NB4 (cell line): ENCODE data around the gene MOB3C.

ENCODE experiments used
- DNase-seq: peaks from one replicate; pipeline ENCODE4 v3.0.0; 2010; ENCODE audit warnings: low read depth
- H3K4me3 ChIP-seq: one replicate; pipeline ENCODE4 v1.5.1; 2011; ENCODE audit warnings: mild to moderate bottlenecking, low read depth, low read length, moderate library complexity
- CTCF ChIP-seq: IDR thresholded peaks from one replicate; pipeline ENCODE4 v1.5.1; 2012; ENCODE audit warnings: low read depth, low read length
- MAX ChIP-seq: IDR thresholded peaks from 2 replicates; pipeline ENCODE4 v1.6.1; 2011; ENCODE audit warnings: low read depth, low read length
- MYC ChIP-seq: IDR thresholded peaks from 2 replicates; pipeline ENCODE4 v1.6.1; 2011; ENCODE audit warnings: low read depth, low read length
- POLR2A ChIP-seq: IDR thresholded peaks from 2 replicates; pipeline ENCODE4 v1.6.1; 2011; ENCODE audit warnings: mild to moderate bottlenecking; ENCODE audit not compliant: insufficient read length; ENCODE audit errors: extremely low read depth

MOB3C gene

GRCh38 chr1:46558966-46559365, 57.6 kb downstream of the MOB3C start:
- H3K4me3 ChIP-seq: no peak overlapping the region
- TF ChIP-seq CTCF (no peak), MAX (no peak), MYC (no peak), POLR2A (no peak)
- DNase-seq: no peak

GRCh38 chr1:46558141-46558963, 58.3 kb downstream of the MOB3C start:
- no peak for TF ChIP-seq MYC
- TF ChIP-seq MAX: no peak
- TF ChIP-seq POLR2A: no peak
- TF ChIP-seq CTCF: no peak
- no peak overlapping the region for H3K4me3 ChIP-seq
- DNase-seq: no peak
